IMR-90 (cell line): ENCODE data around the gene GBA2. TPM values are rescaled to one million over a fixed set of nuclear protein-coding genes. Genes with fewer than 3 reads are reported as not detected.

Experiments used
- ATAC-seq: fragments of 200-7000 bp; cut with Tn5 transposase; 2 replicates; pipeline ENCODE4 v1.9.1; 2020; ENCODE audit warnings: low read depth, mild to moderate bottlenecking, moderate library complexity
- BruUV-seq: library from RNA; stranded (reverse); fragments of 400-500 nt; replicated peaks from 2 replicates; lab custom pipeline; 2021; lab: Mats Ljungman, UMichigan
- CTCF ChIA-PET: fragments of 300-600 bp; formaldehyde crosslinking; extraction: SDS; loops from one replicate; lab custom pipeline; 2021; ENCODE audit warnings: antibody characterized with exemption; lab: Yijun Ruan, JAX
- POLR2A ChIA-PET: fragments of 300-600 bp; sonication (Branson Sonifier 250); formaldehyde crosslinking; loops from one replicate; lab custom pipeline; 2022; ENCODE audit warnings: antibody characterized with exemption; ENCODE audit not compliant: unreplicated experiment; lab: Charles Lee
- DNase-seq: peaks from one replicate; pipeline ENCODE4 v3.0.0; 2013
- H2AFZ ChIP-seq: replicated peaks from 2 replicates; pipeline ENCODE3; 2013; ENCODE audit warnings: low read length, mild to moderate bottlenecking; ENCODE audit not compliant: poor library complexity
- H2AK5ac ChIP-seq: 2 replicates; pipeline ENCODE4 v1.6.1; 2013; ENCODE audit warnings: low read depth, low read length, inconsistent platforms
- H2AK9ac ChIP-seq: replicated peaks from 2 replicates; pipeline ENCODE3; 2013; ENCODE audit warnings: mild to moderate bottlenecking, low read depth, low read length, moderate library complexity; ENCODE audit not compliant: poor library complexity
- H2BK120ac ChIP-seq: 2 replicates; pipeline ENCODE4 v1.6.1; 2013; ENCODE audit warnings: low read depth, low read length, inconsistent platforms
- H2BK15ac ChIP-seq: 3 replicates; pipeline ENCODE4 v1.6.1; 2013; ENCODE audit warnings: low read depth, low read length, inconsistent platforms
- H2BK20ac ChIP-seq: 2 replicates; pipeline ENCODE4 v1.6.1; 2013; ENCODE audit warnings: low read depth, mild to moderate bottlenecking, inconsistent platforms, low read length, moderate library complexity
- H2BK5ac ChIP-seq: 2 replicates; pipeline ENCODE4 v1.6.1; 2013; ENCODE audit warnings: mild to moderate bottlenecking, low read depth, low read length, inconsistent platforms; ENCODE audit not compliant: poor library complexity, severe bottlenecking
- H3K14ac ChIP-seq: replicated peaks from 2 replicates; pipeline ENCODE4 v1.6.1; 2013; ENCODE audit warnings: low read depth, low read length, inconsistent platforms
- H3K18ac ChIP-seq: 2 replicates; pipeline ENCODE4 v1.6.1; 2013; ENCODE audit warnings: low read depth, low read length, control low read depth
- H3K23ac ChIP-seq: 2 replicates; pipeline ENCODE4 v1.6.1; 2013; ENCODE audit warnings: low read depth, low read length, inconsistent platforms
- H3K27ac ChIP-seq: 2 replicates; pipeline ENCODE4 v1.5.1; 2013; ENCODE audit warnings: mild to moderate bottlenecking, control low read depth, low read length; ENCODE audit not compliant: insufficient read depth
- H3K27me3 ChIP-seq: 2 replicates; pipeline ENCODE4 v1.6.1; 2013; ENCODE audit warnings: low read length; ENCODE audit not compliant: control insufficient read depth, insufficient read depth
- H3K36me3 ChIP-seq: 2 replicates; pipeline ENCODE4 v1.6.1; 2013; ENCODE audit warnings: low read length, mixed read lengths; ENCODE audit not compliant: control insufficient read depth, insufficient read depth
- H3K4ac ChIP-seq: 2 replicates; pipeline ENCODE4 v1.6.1; 2013; ENCODE audit warnings: low read depth, low read length, inconsistent platforms
- H3K4me1 ChIP-seq: 2 replicates; pipeline ENCODE4 v1.6.1; 2013; ENCODE audit warnings: low read length, mixed read lengths; ENCODE audit not compliant: control insufficient read depth, insufficient read depth
- H3K4me2 ChIP-seq: 2 replicates; pipeline ENCODE4 v1.6.1; 2013; ENCODE audit warnings: low read depth, mild to moderate bottlenecking, control low read depth, low read length, moderate library complexity
- H3K4me3 ChIP-seq: 2 replicates; pipeline ENCODE4 v1.5.1; 2013; ENCODE audit warnings: low read depth, mild to moderate bottlenecking, control low read depth, low read length, moderate library complexity; ENCODE audit not compliant: insufficient read depth
- H3K56ac ChIP-seq: 2 replicates; pipeline ENCODE4 v1.6.1; 2013; ENCODE audit warnings: low read length, inconsistent platforms; ENCODE audit not compliant: insufficient read depth; ENCODE audit errors: extremely low read depth
- H3K79me1 ChIP-seq, 2 experiments: 2 replicates each; pipeline ENCODE4 v1.6.1; 2013; ENCODE audit warnings: low read length in 2 of 2, inconsistent platforms in 1 of 2, low read depth in 1 of 2
- H3K9ac ChIP-seq: 2 replicates; pipeline ENCODE4 v1.6.1; 2013; ENCODE audit warnings: low read depth, low read length, control low read depth
- H3K9me1 ChIP-seq: 2 replicates; pipeline ENCODE4 v1.6.1; 2013; ENCODE audit warnings: low read length, inconsistent platforms; ENCODE audit not compliant: insufficient read depth
- H3K9me3 ChIP-seq: 2 replicates; pipeline ENCODE4 v1.6.1; 2013; ENCODE audit warnings: low read length; ENCODE audit not compliant: control insufficient read depth, insufficient read depth
- H4K20me1 ChIP-seq: 2 replicates; pipeline ENCODE4 v1.6.1; 2013; ENCODE audit warnings: low read length, inconsistent platforms; ENCODE audit not compliant: insufficient read depth
- H4K5ac ChIP-seq: 2 replicates; pipeline ENCODE4 v1.6.1; 2013; ENCODE audit warnings: mild to moderate bottlenecking, low read depth, low read length, control low read depth
- H4K8ac ChIP-seq, 2 experiments: 2 replicates each; pipeline ENCODE4 v1.6.1; 2013; ENCODE audit warnings: low read depth in 2 of 2, low read length in 2 of 2, control low read depth in 1 of 2, inconsistent platforms in 1 of 2
- H4K91ac ChIP-seq: 2 replicates; pipeline ENCODE4 v1.6.1; 2013; ENCODE audit warnings: low read depth, low read length, inconsistent platforms; ENCODE audit not compliant: insufficient read depth
- CEBPB ChIP-seq: IDR thresholded peaks from 2 replicates; pipeline ENCODE4 v1.6.1; 2012; ENCODE audit warnings: low read depth, low read length, improper control_type of control experiment
- FOS ChIP-seq: fragments of 150-350 bp; IDR thresholded peaks from 2 replicates; pipeline ENCODE4 v1.6.1; 2016; ENCODE audit warnings: low read depth, low read length
- MAFK ChIP-seq: IDR thresholded peaks from 2 replicates; pipeline ENCODE4 v1.6.1; 2012; ENCODE audit warnings: low read depth, low read length, improper control_type of control experiment
- MXI1 ChIP-seq: IDR thresholded peaks from 2 replicates; pipeline ENCODE4 v1.6.1; 2012; ENCODE audit warnings: low read depth, mild to moderate bottlenecking, low read length, moderate library complexity, borderline replicate concordance
- NFE2L2 ChIP-seq: fragments of 150-350 bp; IDR thresholded peaks from 2 replicates; pipeline ENCODE4 v1.6.1; 2016; ENCODE audit warnings: low read depth, mild to moderate bottlenecking, low read length
- POLR2A ChIP-seq: IDR thresholded peaks from 2 replicates; pipeline ENCODE4 v1.6.1; 2012; ENCODE audit warnings: mild to moderate bottlenecking, low read depth, low read length
- RAD21 ChIP-seq: IDR thresholded peaks from 2 replicates; pipeline ENCODE4 v1.6.1; 2012; ENCODE audit warnings: low read length, improper control_type of control experiment
- RCOR1 ChIP-seq: IDR thresholded peaks from 2 replicates; pipeline ENCODE4 v1.6.1; 2012; ENCODE audit warnings: mild to moderate bottlenecking, low read length, improper control_type of control experiment; ENCODE audit not compliant: insufficient replicate concordance
- SMC3 ChIP-seq: fragments of 150-350 bp; IDR thresholded peaks from 2 replicates; pipeline ENCODE4 v1.6.1; 2016; ENCODE audit warnings: low read depth, mild to moderate bottlenecking, antibody characterized with exemption, low read length, moderate library complexity
- USF2 ChIP-seq: fragments of 150-350 bp; IDR thresholded peaks from 2 replicates; pipeline ENCODE4 v1.6.1; 2017; ENCODE audit warnings: mild to moderate bottlenecking, antibody characterized with exemption, low read length, low read depth
- WGBS, 2 experiments: methylation state at CpG; one replicate each; pipeline versions ENCODE4 v1.1.5 to v1.1.7; 2013; ENCODE audit warnings: missing lambda C conversion rate in 2 of 2; ENCODE audit not compliant: insufficient read length in 1 of 2; ENCODE audit errors: extremely low coverage in 2 of 2; 5-methylcytosine and 5-hydroxymethylcytosine counted together
- dilution Hi-C: fragments of 300-500 bp; cut with HindIII; formaldehyde crosslinking; loops from one replicate; pipeline ENCODE4 v1.14.3; 2018; ENCODE audit warnings: low sequenced_read_pairs; ENCODE audit not compliant: unreplicated experiment
- in situ Hi-C: fragments of 300-500 bp; cut with MboI; formaldehyde crosslinking; loops from 3 replicates; pipeline ENCODE4 v1.14.3; 2019; ENCODE audit warnings: low sequenced_read_pairs, inconsistent platforms, mixed read lengths
- intact Hi-C: fragments of 100-400 bp; cut with micrococcal nuclease; formaldehyde crosslinking; loops from 2 replicates; pipeline ENCODE4 v1.10.0; 2022
- polyA plus RNA-seq, 3 experiments: library from polyadenylated mRNA; depleted of rRNA; stranded (reverse); fragments of >200 nt; gene quantifications; 2 replicates each; pipeline ENCODE4 v1.2.3, GENCODE V29; 2012; ENCODE audit warnings: low replicate concordance in 1 of 3
- total RNA-seq: library from RNA; depleted of rRNA; stranded (reverse); fragments of >200 nt; gene quantifications from 2 replicates; pipeline ENCODE4 v1.2.3, GENCODE V29; 2012

Gene GBA2
- total and polyA plus RNA-seq, 2 of the 4 experiments (the other 2 are of a cell fraction) = 18.1 to 38.2 TPM

- Histone ChIP-seq H2AK5ac (no peak overlapping the region), H3K18ac (no peak overlapping the region), H3K9ac (no peak overlapping the region), H3K56ac (no peak overlapping the region), H4K8ac (no peak overlapping the region), H2BK20ac (no peak overlapping the region), H3K27ac (no peak overlapping the region), H2AFZ (no peak overlapping the region), H3K4me1 (no peaks in the 10 kb centered on the region), H4K91ac (no peak overlapping the region), H2AK9ac (no peak overlapping the region), H3K36me3 (peaks cover 74% of the 10 kb centered on the region), H2BK120ac (no peak overlapping the region), H4K20me1 (peaks cover 24% of the 10 kb centered on the region), H3K9me3 (no peaks in the 10 kb centered on the region), H3K23ac (no peak overlapping the region), H2BK15ac (no peak overlapping the region), H3K4me3 (no peak overlapping the region), H3K79me1 (peaks cover 22 to 89% of the 10 kb centered on the region in 2 experiments), H3K14ac (no peak overlapping the region), H2BK5ac (no peak overlapping the region), H3K27me3 (no peaks in the 10 kb centered on the region), H3K4me2 (no peak overlapping the region), H3K9me1 (peaks cover 3% of the 10 kb centered on the region; the same call in 1 of the 2 replicates), H3K4ac (no peak overlapping the region), H4K5ac (no peak overlapping the region)
- intact Hi-C loops = no loop called here
- dilution Hi-C loops = no loop called here
- DNase-seq = no peak
- TF ChIP-seq RCOR1 (no peak), FOS (no peak), NFE2L2 (no peak), USF2 (no peak), MAFK (no peak), MXI1 (no peak), RAD21 (no peak), CEBPB (no peak), SMC3 (no peak), POLR2A (no peak)
- in situ Hi-C loops = no loop called here
- CTCF ChIA-PET = no interaction called here
- 100% methylated on average over 1 of the region's 7 CpGs; no CpG with 5 or more reads in 1 of the 2 experiments for WGBS, 2 experiments
- no peak for ATAC-seq
- no TSS peak for BruUV-seq
- POLR2A ChIA-PET = no interaction called here
Measured at GRCh38 chr9:35738924-35739323, 10.1 kb downstream of the GBA2 start.
